Ovary (tissue), 9 donors: ENCODE results near the gene KATNIP. TPM values are rescaled to one million over a fixed set of nuclear protein-coding genes. Genes with fewer than 3 reads are reported as not detected.

Source experiments
- DNase-seq, 5 donors: peaks; one replicate each; pipeline ENCODE4 v3.0.0-alpha.2; 2019 to 2020
- H3K27ac ChIP-seq, 2 donors: fragments of 200-600 bp; one replicate each; pipeline versions ENCODE4 v1.5.1 to v1.8.0; 2019 to 2022
- H3K27me3 ChIP-seq: fragments of 200-600 bp; one replicate; pipeline ENCODE4 v1.8.0; 2022
- H3K36me3 ChIP-seq: fragments of 200-600 bp; sonication (generic); one replicate; pipeline ENCODE4 v1.5.1; 2019
- H3K4me1 ChIP-seq: one replicate; pipeline ENCODE4 v1.8.1; 2013; ENCODE audit warnings: mild to moderate bottlenecking, moderate library complexity; ENCODE audit not compliant: insufficient read depth
- H3K4me3 ChIP-seq: fragments of 200-600 bp; sonication (generic); one replicate; pipeline ENCODE4 v1.5.1; 2017
- H3K9me3 ChIP-seq, 2 donors: fragments of 200-600 bp in 1 of 2; sonication (generic) in 1 of 2; one replicate each; pipeline versions ENCODE4 v1.5.1 to v1.8.1; 2013 to 2019; ENCODE audit warnings: mild to moderate bottlenecking in 1 of 2, moderate library complexity in 1 of 2
- EP300 ChIP-seq: sonication (generic); formaldehyde crosslinking; IDR thresholded peaks from one replicate; pipeline ENCODE4 v1.6.1; 2017; ENCODE audit warnings: antibody characterized with exemption
- POLR2A ChIP-seq: fragments of 450-650 bp; IDR thresholded peaks from one replicate; pipeline ENCODE4 v1.6.1; 2017; ENCODE audit warnings: antibody characterized with exemption, mild to moderate bottlenecking, moderate library complexity
- WGBS, 3 donors: extraction: QIAGEN DNeasy Blood & Tissue Kit in 1 of 3; methylation state at CpG; one replicate each; pipeline versions ENCODE4 v1.1.5 to v1.1.7; 2013 to 2017; 5-methylcytosine and 5-hydroxymethylcytosine counted together
- intact Hi-C, 4 donors: fragments of 100-400 bp; cut with DNase I; formaldehyde crosslinking; loops; one replicate each; pipeline versions ENCODE4 v1.11.0 to v1.15.1; 2022 to 2023
- polyA plus RNA-seq, 2 donors: library from polyadenylated mRNA; stranded (reverse); fragments of 200-250 nt in 1 of 2; fragments of 350-450 nt in 1 of 2; fragmentation: Illumina TruSeq in 1 of 2; extraction: RNeasy Lipid Tissue Mini Kit (QIAGEN cat#74804) in 1 of 2; gene quantifications; one replicate each; pipeline ENCODE4 v1.2.3, GENCODE V29; 2013 to 2014
- total RNA-seq, 7 donors: library from RNA; depleted of rRNA in 2 of 7; stranded (reverse); fragments of >200 nt in 2 of 7; fragmentation: NEBNext Ultra II Directional in 3 of 7; extraction: Animal tissue kit (Norgen Biotek cat#: 25700) in 3 of 7; gene quantifications; one replicate each; pipeline versions ENCODE4 v1.1.0 to v1.2.4, GENCODE V29; 2016 to 2023
- TF ChIP-seq, protein P1 (sequence below), 3 donors: fragments of 450-650 bp in 2 of 3; fragments of 200-600 bp in 1 of 3; IDR thresholded peaks; one replicate each; pipeline versions ENCODE4 v1.5.1 to v1.8.0; 2016 to 2022; ENCODE audit warnings: antibody characterized with exemption in 3 of 3, mild to moderate bottlenecking in 1 of 3
- donor health status: DM: no; HTN: no; CAD: no; lungs with moderate emphysema.
- donor health status: DM: no; HTN: no; CAD: no.
- donor health status: Bipolar disorder and iron deficiency.
- donor health status: DM: yes; HTN: yes; CAD: no.
- donor health status: DM: no; HTN: no; CAD: no.
- donor health status: DM: yes; HTN: yes; CAD: no.

Gene KATNIP
- total and polyA plus RNA-seq, 9 donors = 8.4 to 32.9 (median 19.3) TPM

DNA sequence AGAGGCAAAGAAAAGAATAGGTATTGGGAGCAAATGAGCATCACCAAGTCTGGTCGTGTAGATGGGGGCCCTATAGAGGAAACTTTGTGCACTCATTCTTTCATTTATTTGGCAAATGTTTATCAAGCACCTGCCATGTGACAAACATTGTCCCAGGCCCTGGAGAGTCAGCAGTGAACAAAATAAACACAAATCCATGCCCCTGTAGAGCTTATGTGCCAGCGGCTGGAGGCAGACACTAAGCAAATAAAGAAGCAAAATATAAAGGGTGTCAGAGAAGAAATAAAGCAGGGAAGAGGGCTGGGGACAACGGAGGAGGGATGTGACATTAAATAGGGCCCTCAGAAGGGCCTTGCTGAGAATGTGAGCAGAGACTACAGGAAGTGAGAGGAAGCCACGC, 45.5 kb downstream of the KATNIP start:
- no peak for DNase-seq
- Histone ChIP-seq H3K27me3 (no peaks in the 10 kb centered on the region), H3K36me3 (no peaks in the 10 kb centered on the region), H3K4me3 (no peak overlapping the region), H3K4me1 (peaks cover 3% of the 10 kb centered on the region), H3K9me3 (no peaks in the 10 kb centered on the region), H3K27ac (no peak overlapping the region)
- 55 to 66% (median 60%) methylated on average over 4 of the region's 4 CpGs for WGBS, 3 donors
- intact Hi-C loops = no loop called here
- TF ChIP-seq, protein P1, sequence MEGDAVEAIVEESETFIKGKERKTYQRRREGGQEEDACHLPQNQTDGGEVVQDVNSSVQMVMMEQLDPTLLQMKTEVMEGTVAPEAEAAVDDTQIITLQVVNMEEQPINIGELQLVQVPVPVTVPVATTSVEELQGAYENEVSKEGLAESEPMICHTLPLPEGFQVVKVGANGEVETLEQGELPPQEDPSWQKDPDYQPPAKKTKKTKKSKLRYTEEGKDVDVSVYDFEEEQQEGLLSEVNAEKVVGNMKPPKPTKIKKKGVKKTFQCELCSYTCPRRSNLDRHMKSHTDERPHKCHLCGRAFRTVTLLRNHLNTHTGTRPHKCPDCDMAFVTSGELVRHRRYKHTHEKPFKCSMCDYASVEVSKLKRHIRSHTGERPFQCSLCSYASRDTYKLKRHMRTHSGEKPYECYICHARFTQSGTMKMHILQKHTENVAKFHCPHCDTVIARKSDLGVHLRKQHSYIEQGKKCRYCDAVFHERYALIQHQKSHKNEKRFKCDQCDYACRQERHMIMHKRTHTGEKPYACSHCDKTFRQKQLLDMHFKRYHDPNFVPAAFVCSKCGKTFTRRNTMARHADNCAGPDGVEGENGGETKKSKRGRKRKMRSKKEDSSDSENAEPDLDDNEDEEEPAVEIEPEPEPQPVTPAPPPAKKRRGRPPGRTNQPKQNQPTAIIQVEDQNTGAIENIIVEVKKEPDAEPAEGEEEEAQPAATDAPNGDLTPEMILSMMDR (IDR thresholded peaks at IDR 0.05) = no peak
- TF ChIP-seq EP300 (no peak), POLR2A (no peak)

DNA sequence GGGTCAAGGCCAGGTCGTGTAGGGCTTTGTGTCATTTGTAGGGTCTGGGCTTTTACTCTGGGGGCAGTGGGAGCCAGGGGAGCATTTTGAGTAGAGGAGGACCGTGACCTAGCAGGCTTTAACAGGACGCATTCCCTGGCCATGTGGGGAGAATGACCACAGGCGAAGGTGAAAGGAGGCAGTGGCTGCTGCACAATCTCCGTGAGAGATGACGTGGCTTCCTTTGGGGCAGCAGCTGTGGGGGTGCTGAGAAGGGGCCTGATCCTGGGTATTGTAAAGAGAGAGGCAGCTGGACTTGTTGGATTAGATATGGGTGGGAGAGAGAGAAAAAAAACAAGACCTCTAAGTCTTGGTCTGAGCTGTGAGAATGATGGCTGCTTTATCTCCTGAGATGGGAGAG, 46.0 kb downstream of the KATNIP start:
- 60 to 79% (median 65%) methylated on average over 6 of the region's 6 CpGs for WGBS, 3 donors
- H3K27ac ChIP-seq = no peak overlapping the region

DNA sequence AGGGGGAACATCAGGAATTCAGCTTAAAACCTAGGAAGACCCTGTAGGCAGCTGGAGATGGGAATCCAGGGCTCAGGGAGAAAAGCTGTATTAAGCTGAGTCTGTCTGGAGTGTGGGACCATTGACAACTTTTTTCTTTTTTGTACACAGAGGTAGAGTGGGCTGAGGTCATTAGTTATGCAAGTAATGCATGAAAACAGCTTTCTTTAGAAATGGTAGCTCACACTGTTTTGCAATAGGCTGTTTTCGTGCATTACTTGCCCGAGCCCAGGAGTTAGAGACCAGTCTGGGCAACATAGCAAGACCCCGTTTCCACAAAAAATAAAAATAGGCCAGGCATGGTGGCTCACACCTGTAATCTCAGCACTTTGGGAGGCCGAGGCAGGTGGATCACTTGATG, 46.5 kb downstream of the KATNIP start:
- DNase-seq = no peak
- no peaks in the 10 kb centered on the region for H3K9me3 ChIP-seq
- WGBS, 3 donors = 89 to 95% (median 91%) methylated on average over 4 of the region's 4 CpGs
- no peak overlapping the region for H3K27ac ChIP-seq
- intact Hi-C loops = no loop called here
- peaks cover 3% of the 10 kb centered on the region for H3K4me1 ChIP-seq
- H3K36me3 ChIP-seq = no peaks in the 10 kb centered on the region
- no peak overlapping the region for H3K4me3 ChIP-seq
- TF ChIP-seq POLR2A (no peak), EP300 (no peak)
- TF ChIP-seq, protein P1 (IDR thresholded peaks at IDR 0.05) = no peak
- no peaks in the 10 kb centered on the region for H3K27me3 ChIP-seq

More for the DNA sequence above, 46.0 kb downstream of the KATNIP start:
- intact Hi-C loops = no loop called here
- DNase-seq = no peak
- TF ChIP-seq EP300 = no peak
- TF ChIP-seq, protein P1 (IDR thresholded peaks at IDR 0.05) = no peak
- TF ChIP-seq POLR2A = no peak
- no peak overlapping the region for H3K4me3 ChIP-seq
- H3K9me3 ChIP-seq = no peaks in the 10 kb centered on the region
- no peaks in the 10 kb centered on the region for H3K27me3 ChIP-seq
- H3K4me1 ChIP-seq = peaks cover 3% of the 10 kb centered on the region
- H3K36me3 ChIP-seq = no peaks in the 10 kb centered on the region

DNA sequence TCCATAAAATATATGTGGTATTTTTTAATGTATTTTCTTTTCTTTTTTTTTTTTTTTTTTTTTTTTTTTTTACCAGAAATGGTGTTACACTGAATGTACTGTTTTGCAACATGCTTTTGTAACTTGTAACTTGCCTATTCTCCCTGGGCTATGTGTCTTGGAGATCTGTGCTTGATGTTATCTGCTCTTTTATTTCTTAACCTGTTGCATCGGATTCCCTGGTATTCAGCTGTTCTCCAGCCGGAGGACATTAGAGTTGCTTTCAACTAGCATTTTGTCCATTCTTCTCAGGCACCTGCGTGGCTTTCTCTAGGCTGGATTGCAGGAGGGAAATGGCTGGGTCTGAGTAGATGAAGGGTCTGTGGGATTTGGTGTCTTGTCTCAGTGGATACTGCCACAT, 47.4 kb downstream of the KATNIP start:
- Histone ChIP-seq H3K36me3 (no peaks in the 10 kb centered on the region), H3K9me3 (no peaks in the 10 kb centered on the region), H3K27ac (no peak overlapping the region), H3K27me3 (no peaks in the 10 kb centered on the region), H3K4me3 (no peak overlapping the region), H3K4me1 (peaks cover 3% of the 10 kb centered on the region)
- no peak for DNase-seq
- TF ChIP-seq, protein P1 (IDR thresholded peaks at IDR 0.05) = no peak
- TF ChIP-seq POLR2A = no peak
- TF ChIP-seq EP300 = no peak
- intact Hi-C loops = no loop called here
- 96 to 97% (median 97%) methylated on average over 3 of the region's 3 CpGs for WGBS, 3 donors
